Measurements from ENCODE around the gene ZFP62.

ZFP62 gene

DNA sequence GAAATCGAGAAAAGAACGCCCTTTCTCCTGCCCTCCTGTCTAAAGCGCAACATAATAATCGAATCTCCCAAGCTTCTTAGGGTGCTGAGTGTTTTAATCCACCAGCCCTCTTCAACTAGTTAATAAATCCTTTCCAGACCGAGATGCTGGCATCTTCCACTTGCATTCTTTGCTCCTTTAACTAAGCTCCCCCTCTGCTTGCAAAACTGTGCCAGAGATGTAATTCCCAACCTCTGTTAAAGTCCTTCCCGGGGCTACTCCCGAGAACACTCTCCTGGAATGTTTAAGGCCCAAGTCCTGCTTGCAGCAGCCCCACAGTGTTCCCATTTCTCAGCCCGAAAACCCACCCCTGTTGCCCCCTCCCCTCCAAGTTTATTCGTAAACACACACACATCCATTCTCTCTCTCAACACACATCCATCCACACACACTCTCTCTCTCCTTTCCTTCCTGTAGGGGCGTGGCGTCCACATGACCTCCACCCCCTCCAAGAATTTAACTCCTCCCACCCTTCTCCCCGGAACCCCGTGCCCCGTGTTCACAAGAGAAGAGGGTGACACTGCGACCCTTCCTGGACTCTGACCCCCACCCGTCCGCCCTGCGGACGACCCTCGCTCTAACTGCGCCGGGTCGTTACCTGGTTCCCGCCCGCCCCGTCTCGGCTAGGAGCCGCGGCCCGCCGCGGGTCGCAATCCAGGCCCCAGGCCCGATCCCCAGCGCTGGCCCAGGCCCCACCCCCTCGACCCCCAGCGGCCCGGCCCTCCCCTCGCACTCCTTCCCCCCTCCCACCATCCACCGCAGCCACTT lies 51.5 kb downstream of the ZFP62 start:
- peak; percentile 89 for DNase-seq

DNA sequence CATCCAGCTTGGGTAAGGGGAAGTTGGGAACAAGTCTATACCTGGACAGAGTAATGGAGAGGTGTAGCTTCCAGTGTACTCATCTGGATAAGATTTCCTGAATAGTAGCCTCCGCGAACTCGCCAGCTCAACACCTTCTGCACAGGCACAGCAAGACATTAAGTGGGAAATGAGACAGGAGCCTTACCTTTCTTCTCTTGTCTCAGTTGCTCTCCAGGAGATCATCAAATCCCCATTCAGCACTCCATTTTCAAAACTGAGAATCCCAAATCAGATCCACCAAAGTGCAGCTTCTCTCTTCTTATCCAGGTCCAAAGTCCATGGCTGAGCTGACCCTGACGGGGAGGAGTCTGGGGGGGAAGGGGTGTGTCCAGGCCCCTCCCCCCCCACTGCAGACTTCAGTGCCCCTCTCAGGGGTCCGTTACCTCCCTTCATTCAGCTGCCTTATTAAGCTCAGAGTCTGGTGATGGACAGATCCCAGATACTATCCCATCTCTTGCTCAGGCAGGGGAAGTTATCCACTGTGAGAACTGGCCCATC lies 52.5 kb downstream of the ZFP62 start:
- no peak for DNase-seq

DNA sequence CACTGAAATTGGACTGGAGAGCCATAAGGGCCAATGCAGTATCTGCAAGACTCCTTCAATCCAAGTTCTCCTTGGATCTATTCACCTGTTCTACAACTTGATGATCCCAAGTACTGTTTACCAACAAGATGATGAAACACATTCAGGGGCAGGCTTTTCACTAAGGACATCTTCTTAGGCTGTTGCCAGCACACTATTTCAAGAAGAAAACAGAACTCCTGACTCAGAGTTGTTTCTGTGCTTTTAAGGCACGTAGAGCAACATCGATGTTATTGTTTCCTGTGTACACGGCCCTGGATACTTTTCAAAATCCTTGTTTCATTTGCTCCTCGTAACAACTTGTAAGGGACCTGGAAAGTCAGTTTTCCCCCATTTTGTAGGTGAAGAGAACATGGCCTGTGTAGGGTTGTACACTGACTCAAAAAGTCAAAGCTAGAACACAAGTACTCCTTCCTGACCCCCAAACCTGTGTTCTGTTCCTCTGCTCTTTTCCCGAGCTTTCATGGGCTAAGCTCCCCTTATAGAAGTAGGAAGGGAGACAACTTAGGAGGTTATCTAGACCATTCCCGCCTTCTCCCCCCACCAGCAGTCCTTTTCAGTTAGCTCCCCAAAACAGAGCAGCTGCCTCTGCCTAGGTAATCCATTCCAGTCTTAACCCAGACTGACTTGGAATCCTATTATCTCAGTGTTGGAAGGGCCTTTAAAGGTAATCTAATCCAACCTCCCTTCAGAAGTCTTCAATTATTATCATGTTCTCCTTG lies 53.2 kb downstream of the ZFP62 start:
- no peak for DNase-seq

DNA sequence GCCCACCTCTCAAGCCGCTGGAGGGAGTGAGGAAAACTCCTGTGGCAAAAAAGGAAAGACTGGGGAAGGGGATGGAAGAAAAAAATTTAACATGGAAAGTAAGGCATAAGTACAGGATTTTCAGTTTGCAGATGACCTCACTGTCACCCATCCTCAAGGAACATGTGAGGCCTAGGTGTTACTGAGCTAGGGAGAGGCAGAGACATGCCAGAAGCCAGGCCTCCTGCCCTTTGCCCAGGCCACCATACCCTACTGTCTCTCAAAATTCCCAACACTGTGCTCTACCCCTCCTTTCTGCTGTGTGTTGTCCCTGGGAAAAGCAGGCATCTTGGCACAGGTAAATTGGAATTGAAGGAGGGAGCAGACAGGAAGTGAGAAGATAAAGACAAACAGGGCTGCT lies 54.0 kb downstream of the ZFP62 start:
- DNase-seq = no peak

DNA sequence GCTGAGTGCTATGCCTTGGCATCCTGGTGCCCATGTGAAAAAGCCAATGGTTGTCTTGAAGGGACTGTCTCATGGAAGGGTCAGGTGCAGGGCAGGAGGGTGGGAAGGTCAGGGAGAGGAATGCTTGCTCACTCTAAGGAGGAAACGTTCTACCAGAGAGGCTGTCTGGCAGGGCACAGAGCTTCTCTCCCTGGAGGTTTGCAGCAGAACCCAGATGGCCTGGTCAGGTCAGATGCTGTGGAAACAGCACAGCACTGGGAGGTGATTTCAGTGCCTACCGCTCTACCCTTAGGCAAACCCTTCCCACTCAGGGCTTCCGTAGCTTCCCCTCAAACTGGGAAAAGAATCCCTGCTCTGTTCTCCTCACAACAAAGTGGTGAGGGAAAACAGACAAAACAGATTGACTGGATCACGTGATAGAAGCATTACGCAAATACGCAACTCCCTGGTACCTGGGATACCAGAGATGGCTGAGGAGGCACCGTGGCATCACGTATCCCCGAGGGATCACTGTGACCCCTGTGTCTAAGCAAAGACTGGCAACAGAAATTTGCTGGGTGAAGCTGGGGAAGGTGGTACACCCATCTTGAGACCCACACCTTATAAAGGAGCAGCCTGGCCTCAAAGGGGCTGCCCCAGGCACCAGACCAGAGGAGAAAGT lies 54.6 kb downstream of the ZFP62 start:
- no peak for DNase-seq

DNA sequence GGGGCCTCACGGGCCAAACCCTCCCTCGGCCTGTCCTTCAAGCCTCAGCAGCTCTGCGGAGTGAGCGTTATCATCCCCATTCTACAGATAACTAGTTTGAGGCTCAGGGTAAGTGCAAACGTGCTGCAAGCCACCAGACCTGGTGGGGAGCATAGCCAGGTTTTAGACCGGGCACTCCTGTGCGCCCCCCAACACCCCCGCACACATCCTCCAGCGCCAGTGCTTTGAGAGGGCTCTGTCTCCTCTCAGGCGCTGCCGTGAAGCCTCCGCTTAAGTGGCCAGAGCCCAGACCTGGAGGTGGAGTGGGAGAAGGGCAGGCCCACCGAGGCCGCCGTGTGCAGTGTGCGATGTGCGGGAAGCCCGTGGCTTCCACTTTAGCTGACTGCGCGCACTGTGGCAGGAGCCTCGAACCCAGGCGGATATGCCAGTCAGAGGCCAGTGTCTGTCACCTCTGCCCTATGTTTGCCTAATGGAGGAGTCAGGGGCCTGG lies 56.9 kb downstream of the ZFP62 start:
- peak; percentile 35 for DNase-seq

DNA sequence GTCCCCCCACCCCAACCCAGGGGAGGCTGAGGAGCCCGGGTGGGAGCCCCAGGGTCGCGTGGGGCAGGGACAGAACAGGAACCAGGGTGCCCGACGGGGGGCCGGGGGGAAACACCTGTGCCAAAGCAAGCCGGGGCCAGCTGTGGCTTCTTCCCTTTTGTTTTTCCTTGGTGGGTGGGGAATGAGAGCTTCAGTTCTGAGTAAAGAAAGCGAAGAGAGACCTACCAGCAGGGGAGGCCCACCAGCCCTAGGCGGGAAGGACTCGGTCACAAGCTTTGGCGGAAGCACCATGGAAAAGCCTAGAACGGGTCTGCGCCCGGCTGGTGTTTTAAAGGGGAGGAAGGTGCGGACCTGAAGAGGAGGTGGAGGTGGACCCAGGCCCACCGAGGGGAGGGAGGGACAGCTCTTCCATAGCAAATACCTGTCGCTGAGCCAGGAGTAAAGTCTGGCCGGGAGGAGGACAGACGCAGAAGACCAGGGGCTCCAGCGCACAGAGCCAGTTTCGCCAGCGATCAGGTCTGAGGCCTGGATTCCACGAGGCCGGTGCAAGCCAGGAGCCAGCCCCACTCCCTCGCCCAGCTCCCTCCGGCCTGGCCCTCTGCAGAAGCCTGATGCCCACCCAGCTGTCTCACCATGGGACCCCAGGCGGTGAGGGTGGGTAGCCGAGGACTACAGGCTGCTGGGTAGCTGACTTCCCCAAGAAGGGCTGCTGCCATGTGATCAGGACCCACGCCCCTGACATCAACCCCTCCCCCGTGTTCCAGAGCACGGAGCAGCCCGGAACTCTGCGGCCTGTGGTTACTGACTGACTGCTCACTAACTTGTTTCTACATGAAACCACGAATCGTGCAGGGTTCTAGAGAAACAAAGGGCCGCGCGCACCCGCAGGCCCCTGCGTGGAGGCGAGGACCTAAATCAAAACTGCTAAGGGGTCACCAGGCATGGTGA lies 57.6 kb downstream of the ZFP62 start:
- DNase-seq = peak; percentile 91

DNA sequence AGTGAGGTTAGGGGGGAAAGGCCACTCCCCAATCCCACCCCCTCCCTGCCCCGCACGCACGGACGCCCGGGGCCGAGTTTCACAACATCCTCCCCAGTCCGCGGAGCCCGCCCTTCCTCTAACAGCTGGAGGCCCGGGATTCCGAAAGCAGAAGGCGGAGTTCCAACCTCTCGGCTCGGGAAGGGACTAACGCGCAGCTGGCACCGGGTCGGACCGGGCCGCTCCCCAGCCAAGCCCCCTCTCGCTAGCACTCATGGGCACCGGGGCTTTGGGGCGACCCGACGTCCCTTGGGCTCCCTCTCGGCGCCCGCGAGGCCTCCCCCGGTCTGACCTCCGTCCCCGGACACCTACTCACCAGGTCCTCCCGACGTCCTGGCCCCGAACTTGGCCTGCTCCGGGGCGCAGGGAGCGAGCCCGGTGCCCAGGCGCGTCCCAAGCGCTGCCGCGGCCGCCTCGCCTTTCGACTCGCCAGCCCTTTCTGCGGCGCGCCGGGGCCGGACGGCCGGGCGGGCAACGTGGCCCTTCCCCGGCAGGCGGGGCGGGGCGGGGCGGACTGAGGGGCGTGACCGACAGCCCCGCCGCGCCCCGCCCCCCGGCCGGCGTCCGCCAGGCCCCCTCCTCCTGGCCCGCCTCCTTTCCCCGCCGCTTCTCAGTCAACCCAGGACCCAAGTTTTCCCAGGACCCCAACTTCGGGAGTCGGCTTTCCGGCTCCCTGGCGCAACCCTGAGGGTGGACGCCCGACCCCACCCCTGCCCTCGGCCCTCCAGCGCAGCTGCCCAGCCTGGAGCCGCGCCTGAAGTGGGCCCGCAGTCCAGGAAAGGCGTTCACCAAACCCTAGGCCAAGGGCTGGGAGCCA lies 58.5 kb downstream of the ZFP62 start, which contains the start of gene MGAT1:
Gene MGAT1, minus strand, starts transcription at position 482 of the 856 bp plus-strand sequence. CDS start 9,835 bp downstream, outside the sequence.
- DNase-seq = peak; percentile 67

DNA sequence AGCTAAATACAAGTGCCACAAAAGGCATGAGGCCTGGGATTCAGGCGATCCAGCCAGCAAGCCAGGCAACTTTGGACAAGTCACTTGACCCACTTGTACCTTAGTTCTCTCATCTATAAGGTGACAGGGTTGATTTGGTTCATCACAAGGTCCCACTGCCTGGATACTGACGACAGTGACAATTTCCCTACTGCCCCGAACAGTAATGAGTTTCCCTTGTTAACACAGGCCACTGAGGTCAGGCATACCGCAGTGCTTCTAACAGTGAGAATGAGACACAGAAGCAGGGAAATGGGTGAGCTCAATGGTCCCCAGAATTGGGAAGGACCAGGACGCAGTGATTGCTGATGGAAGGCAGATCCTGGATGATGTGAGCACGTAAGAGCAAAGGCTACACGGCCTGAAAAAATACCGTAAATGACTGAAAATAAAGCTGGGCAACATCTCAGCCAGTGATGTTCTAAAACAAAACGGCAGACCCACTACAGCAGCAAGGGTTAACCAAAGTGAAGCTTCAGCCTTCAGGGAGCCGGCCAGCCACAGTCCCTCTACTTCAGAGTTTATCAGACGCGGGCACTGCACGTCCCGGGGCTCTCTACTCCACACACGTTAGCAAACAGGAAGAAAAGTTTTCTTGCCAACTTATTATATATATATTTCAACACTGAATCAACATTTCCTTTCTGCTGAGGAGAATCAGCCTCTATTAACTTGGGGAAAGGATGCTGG lies 59.3 kb downstream of the ZFP62 start:
- no peak for DNase-seq

DNA sequence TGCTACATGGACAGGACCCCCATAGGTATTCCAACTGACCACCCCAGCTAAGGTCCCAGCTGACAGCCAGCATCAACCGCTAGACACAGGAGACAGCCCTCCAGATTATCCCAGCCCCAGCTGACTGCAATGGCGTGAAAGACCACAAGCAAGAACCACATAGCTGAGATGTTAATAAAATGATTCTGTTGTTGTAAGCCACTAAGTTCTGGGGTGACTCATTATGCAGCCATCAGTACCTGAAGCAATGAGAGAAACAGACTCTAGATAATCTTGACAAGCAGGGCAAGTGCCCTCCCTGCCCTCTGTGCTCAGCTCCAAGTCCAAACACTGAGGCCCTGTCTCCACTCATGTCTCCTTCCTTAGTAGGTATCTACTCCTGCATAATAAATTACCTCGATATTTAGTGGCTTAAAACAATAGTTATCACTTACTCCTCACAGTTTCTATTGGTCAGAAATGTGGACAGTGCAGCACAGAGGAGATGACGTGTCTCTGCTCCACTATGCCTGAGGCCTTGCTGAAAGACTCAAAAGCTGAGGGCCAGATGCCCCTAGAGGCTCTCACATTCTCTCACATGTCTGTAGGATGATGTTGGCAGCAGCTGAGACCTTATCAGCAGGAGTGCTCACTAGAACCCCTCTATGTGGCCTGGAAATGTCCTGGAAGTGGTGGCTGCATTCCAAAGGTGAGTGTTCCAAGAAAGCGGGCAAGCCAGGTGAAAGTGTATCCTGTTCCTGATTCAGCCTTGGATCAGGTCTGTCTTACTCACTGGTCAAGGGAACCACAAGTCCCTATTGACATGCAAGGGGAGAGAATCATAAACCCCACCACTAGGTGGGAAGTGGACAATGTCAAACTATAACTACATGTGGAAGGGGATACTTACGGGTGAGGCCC lies 60.9 kb downstream of the ZFP62 start:
- no peak for DNase-seq

DNA sequence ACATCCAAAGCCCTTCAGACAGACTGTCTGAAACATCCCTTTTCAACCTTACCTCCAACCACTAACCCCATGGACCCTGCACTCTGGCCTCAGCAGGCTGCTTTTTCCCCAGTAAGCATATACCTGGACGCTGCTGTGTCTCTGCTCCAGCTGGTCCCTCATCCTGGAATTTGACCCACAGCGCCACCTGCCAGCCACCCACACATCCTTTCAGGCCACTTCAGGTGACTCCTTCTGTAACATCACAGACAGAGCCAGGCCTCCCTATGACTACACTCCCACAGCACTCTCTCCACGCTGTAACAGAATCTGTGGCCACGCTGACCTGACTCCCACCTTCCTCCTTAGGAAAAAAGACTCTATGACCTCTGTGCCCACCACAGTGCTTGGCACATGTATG lies 61.9 kb downstream of the ZFP62 start:
- DNase-seq = no peak

DNA sequence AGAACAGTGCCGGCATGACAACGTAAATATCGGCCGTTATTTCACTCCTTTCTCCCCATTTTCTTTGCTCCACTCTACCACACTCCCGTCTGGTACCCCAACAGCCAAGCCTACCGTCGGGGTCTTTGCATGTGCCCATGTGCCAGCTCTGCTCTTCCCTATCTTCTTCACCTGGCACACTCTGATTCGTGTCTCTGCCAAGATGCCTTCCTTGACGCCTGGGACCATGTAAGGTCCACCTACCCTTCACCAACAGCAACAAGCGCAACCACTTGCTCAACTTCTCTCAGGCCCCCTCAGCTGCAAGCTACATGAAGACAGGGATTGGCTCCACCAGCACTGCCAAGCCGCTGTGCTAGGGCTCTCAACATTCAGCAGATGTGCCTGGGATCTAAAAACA lies 62.9 kb downstream of the ZFP62 start:
- DNase-seq = no peak

All from stimulated activated CD4-positive, alpha-beta T cell treated with anti-CD3 and anti-CD28 coated beads, Interleukin-1b, Interleukin-23, amount 100 ng/mL, for 48 hours (primary cell).